GM12878 (cell line): ENCODE data around the gene HS3ST2. TPM values are rescaled to one million over a fixed set of nuclear protein-coding genes. Genes with fewer than 3 reads are reported as not detected.

Experiments used
- ATAC-seq: fragments of 200-7000 bp; cut with Tn5 transposase; 3 replicates; pipeline ENCODE4 v1.9.1; 2020; ENCODE audit warnings: mild to moderate bottlenecking, moderate library complexity
- BruUV-seq: library from RNA; stranded (reverse); fragments of 400-500 nt; replicated peaks from 2 replicates; lab custom pipeline; 2021; lab: Mats Ljungman, UMichigan
- CTCF ChIA-PET: fragments of 300-600 bp; sonication (Branson Sonifier 250); formaldehyde crosslinking; extraction: SDS; loops from one replicate; lab custom pipeline; 2021; ENCODE audit warnings: inconsistent platforms; lab: Yijun Ruan, JAX
- POLR2A ChIA-PET: fragments of 350-600 bp; formaldehyde crosslinking; extraction: SDS; loops from one replicate; lab custom pipeline; 2021; ENCODE audit warnings: inconsistent platforms; lab: Charles Lee
- RAD21 ChIA-PET: fragments of 300-600 bp; sonication (Branson Sonifier 250); formaldehyde crosslinking; loops from one replicate; lab custom pipeline; 2023; ENCODE audit warnings: antibody characterized with exemption; ENCODE audit not compliant: unreplicated experiment; lab: Charles Lee
- SMC1A ChIA-PET: fragments of 300-600 bp; sonication (Branson Sonifier 250); formaldehyde crosslinking; loops from one replicate; lab custom pipeline; 2023; ENCODE audit not compliant: unreplicated experiment, uncharacterized antibody; lab: Charles Lee
- DNase-seq: peaks from one replicate; pipeline ENCODE4 v3.0.0-alpha.2; 2011; ENCODE audit warnings: low read depth, low spot score
- FAIRE-seq: peaks from 3 replicates; lab custom pipeline; 2011; peaks lifted over from hg19 to GRCh38; lab: Jason Lieb, UNC
- H2AFZ ChIP-seq: 2 replicates; pipeline ENCODE4 v1.6.0; 2011; ENCODE audit warnings: low read depth, low read length, control low read depth; ENCODE audit not compliant: control insufficient read depth
- H3K27ac ChIP-seq: 2 replicates; pipeline ENCODE4 v1.5.1; 2011; ENCODE audit warnings: control low read depth; ENCODE audit not compliant: control insufficient read depth, insufficient read depth
- H3K27me3 ChIP-seq, 2 experiments: replicated peaks in 1 of 2; 2 replicates each; pipeline versions ENCODE4 v1.6.0 to v1.6.1; 2011; ENCODE audit warnings: low read length in 1 of 2; ENCODE audit not compliant: control insufficient read depth in 2 of 2, insufficient read depth in 2 of 2
- H3K36me3 ChIP-seq, 2 experiments: 2 replicates each; pipeline ENCODE4 v1.5.1; 2011; ENCODE audit warnings: low read length in 1 of 2; ENCODE audit not compliant: control insufficient read depth in 2 of 2, insufficient read depth in 2 of 2
- H3K4me1 ChIP-seq: 2 replicates; pipeline ENCODE4 v1.6.1; 2011; ENCODE audit warnings: mild to moderate bottlenecking, low read length, moderate library complexity, mixed read lengths; ENCODE audit not compliant: control insufficient read depth, insufficient read depth
- H3K4me2 ChIP-seq: 2 replicates; pipeline ENCODE4 v1.6.0; 2011; ENCODE audit warnings: control low read depth; ENCODE audit not compliant: control insufficient read depth, insufficient read depth
- H3K4me3 ChIP-seq: fragments of 200-600 bp; sonication (generic); 2 replicates; pipeline ENCODE4 v1.5.1; 2016
- H3K79me2 ChIP-seq: 2 replicates; pipeline ENCODE4 v1.6.0; 2011; ENCODE audit warnings: low read length; ENCODE audit not compliant: control insufficient read depth, insufficient read depth
- H3K9ac ChIP-seq: 2 replicates; pipeline ENCODE4 v1.8.0; 2011; ENCODE audit warnings: low read length, control low read depth, mixed read lengths; ENCODE audit not compliant: control insufficient read depth, insufficient read depth
- H3K9me3 ChIP-seq: replicated peaks from 3 replicates; pipeline ENCODE4 v1.5.1; 2011; ENCODE audit warnings: mild to moderate bottlenecking, low read length; ENCODE audit not compliant: control insufficient read depth, insufficient read depth
- H4K20me1 ChIP-seq: 2 replicates; pipeline ENCODE4 v1.6.0; 2011; ENCODE audit not compliant: control insufficient read depth, insufficient read depth
- CHD2 ChIP-seq: IDR thresholded peaks from 2 replicates; pipeline ENCODE4 v1.6.1; 2011; ENCODE audit warnings: low read depth, low read length, improper control_type of control experiment, borderline replicate concordance
- E2F8 ChIP-seq: fragments of 450-650 bp; IDR thresholded peaks from 2 replicates; pipeline ENCODE4 v1.6.1; 2018; ENCODE audit warnings: mild to moderate bottlenecking, low read depth, moderate library complexity; ENCODE audit not compliant: partially characterized antibody
- EED ChIP-seq: sonication (generic); IDR thresholded peaks from 2 replicates; pipeline ENCODE4 v1.6.1; 2016; ENCODE audit warnings: antibody characterized with exemption, low read depth
- ESRRA ChIP-seq: IDR thresholded peaks from 2 replicates; pipeline ENCODE4 v1.6.1; 2012; ENCODE audit warnings: mild to moderate bottlenecking, low read length, improper control_type of control experiment
- IKZF1 ChIP-seq: fragments of 450-650 bp; conservative IDR thresholded peaks from 2 replicates; pipeline ENCODE4 v1.6.1; 2017; ENCODE audit warnings: antibody characterized with exemption, mild to moderate bottlenecking
- NR2C1 ChIP-seq: fragments of 450-650 bp; IDR thresholded peaks from 2 replicates; pipeline ENCODE4 v1.6.1; 2017; ENCODE audit warnings: antibody characterized with exemption, mild to moderate bottlenecking, moderate library complexity
- POLR2AphosphoS5 ChIP-seq: IDR thresholded peaks from 2 replicates; pipeline ENCODE4 v1.6.1; 2011; ENCODE audit warnings: mild to moderate bottlenecking, low read length, inconsistent platforms
- RB1 ChIP-seq: fragments of 450-650 bp; formaldehyde crosslinking; IDR thresholded peaks from 2 replicates; pipeline ENCODE4 v1.6.1; 2017; ENCODE audit warnings: mild to moderate bottlenecking, borderline replicate concordance
- TAF1 ChIP-seq: IDR thresholded peaks from 2 replicates; pipeline ENCODE4 v1.6.1; 2011; ENCODE audit warnings: mild to moderate bottlenecking, low read depth, low read length, borderline replicate concordance
- WGBS: methylation state at CpG from one replicate; pipeline ENCODE4 v1.1.6; 2016; ENCODE audit warnings: low lambda C conversion rate; ENCODE audit not compliant: insufficient replicate concordance, insufficient coverage; ENCODE audit errors: missing lambda C conversion rate; 5-methylcytosine and 5-hydroxymethylcytosine counted together
- in situ Hi-C: fragments of 300-500 bp; cut with MboI; formaldehyde crosslinking; loops from 9 replicates; pipeline ENCODE4 v1.14.3; 2018; ENCODE audit warnings: mixed read lengths
- intact Hi-C: fragments of 100-400 bp; cut with micrococcal nuclease; formaldehyde crosslinking; loops from one replicate; pipeline ENCODE4 v1.14.2; 2022; ENCODE audit not compliant: unreplicated experiment
- polyA plus RNA-seq, 11 experiments: library from polyadenylated mRNA; depleted of rRNA in 4 of 11; unstranded in 6 of 11; stranded (reverse) in 5 of 11; fragments of >200 nt; fragmentation: Nextera tagmentation in 4 of 11; fragmentation: Illumina TruSeq in 1 of 11; extraction: Ambion mirVana in 4 of 11; extraction: Trizol in 1 of 11; gene quantifications; 1 replicate in 1 of 11; 2 replicates in 10 of 11; pipeline versions ENCODE4 v1.2.1 to v1.2.3, GENCODE V29; 2011 to 2016; ENCODE audit warnings: inconsistent platforms in 2 of 11, missing spikeins in 2 of 11, low read depth in 1 of 11
- total RNA-seq, 4 experiments: library from RNA; depleted of rRNA in 3 of 4; stranded (reverse); fragments of >200 nt in 3 of 4; fragmentation: Illumina TruSeq in 1 of 4; extraction: Trizol in 1 of 4; gene quantifications; 2 replicates each; pipeline versions ENCODE4 v1.2.1 to v1.2.3, GENCODE V29; 2013 to 2021
- TF ChIP-seq, protein P1 (sequence below): fragments of 150-350 bp; IDR thresholded peaks from 2 replicates; pipeline ENCODE4 v1.6.1; 2014; ENCODE audit warnings: mild to moderate bottlenecking, low read depth, low read length
- TF ChIP-seq, protein P2 (sequence below): fragments of 450-650 bp; IDR thresholded peaks from 2 replicates; pipeline ENCODE4 v1.6.1; 2016; ENCODE audit warnings: mild to moderate bottlenecking
- TF ChIP-seq, protein P3 (sequence below): IDR thresholded peaks from 2 replicates; pipeline ENCODE4 v1.6.1; 2012; ENCODE audit warnings: low read length, inconsistent platforms
- TF ChIP-seq, protein P4 (sequence below): IDR thresholded peaks from 2 replicates; pipeline ENCODE4 v1.6.1; 2011; ENCODE audit warnings: low read depth, low read length, improper control_type of control experiment, borderline replicate concordance
- TF ChIP-seq, protein P5 (sequence below): IDR thresholded peaks from 2 replicates; pipeline ENCODE4 v1.6.1; 2012; ENCODE audit warnings: low read depth, low read length, improper control_type of control experiment

Gene HS3ST2
- total and polyA plus RNA-seq, 10 of the 15 experiments (the other 5 are each of a cell fraction or from before 2014, with no cell fraction given), result not detected

DNA sequence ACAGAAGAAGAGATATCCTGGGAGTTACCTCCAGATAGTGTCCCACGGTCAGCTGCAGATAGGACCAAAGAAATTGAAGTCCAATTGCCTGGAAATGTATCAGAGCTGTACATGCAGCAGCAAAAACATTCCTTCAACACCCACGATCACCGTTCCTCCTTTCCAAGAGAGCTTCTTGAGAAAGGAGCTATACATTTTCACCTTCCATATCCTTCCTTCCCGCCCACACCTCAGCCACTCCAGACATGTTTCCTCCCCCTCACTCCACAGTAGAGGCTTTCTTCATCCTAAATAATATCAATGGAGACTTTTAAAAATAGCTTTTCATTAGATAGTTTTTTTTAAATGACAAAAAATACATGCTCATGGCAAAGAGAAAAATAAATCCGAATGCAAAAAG, 87.6 kb downstream of the HS3ST2 start:
- ChIA-PET RAD21 (interaction anchor here (1.2 kb wide), 1 partner anchor 49 kb away, joined by 3 read pairs; no protein-coding TSS in a partner anchor), SMC1A (interaction anchor here (1.0 kb wide), 1 partner anchor 9 kb away, joined by 3 read pairs; no protein-coding TSS in a partner anchor), POLR2A (no interaction called here), CTCF (interaction anchor here (2.6 kb wide), 1 partner anchor 158 kb away, joined by 10 read pairs; no protein-coding TSS in a partner anchor)
- H3K27ac ChIP-seq, result no peak overlapping the region
- H3K36me3 ChIP-seq, result no peaks in the 10 kb centered on the region
- peaks cover 3% of the 10 kb centered on the region; the same call in 1 of the 3 replicates for H3K9me3 ChIP-seq
- BruUV-seq, result no TSS peak
- H2AFZ ChIP-seq, result no peak overlapping the region
- H3K4me3 ChIP-seq, result no peak overlapping the region
- intact Hi-C loops, result no loop called here
- 42% methylated on average over 5 of the region's 5 CpGs for WGBS
- peaks cover 2 to 3% of the 10 kb centered on the region in 2 experiments; a peak in 1 of 4 replicates for H3K27me3 ChIP-seq
- H3K4me1 ChIP-seq, result no peaks in the 10 kb centered on the region
- no peaks in the 10 kb centered on the region for H4K20me1 ChIP-seq
- in situ Hi-C loops, result no loop called here
- FAIRE-seq (no peak), DNase-seq (no peak), ATAC-seq (no peak)
- no peak overlapping the region for H3K4me2 ChIP-seq
- no peaks in the 10 kb centered on the region for H3K79me2 ChIP-seq
- H3K9ac ChIP-seq, result no peak overlapping the region
- TF ChIP-seq, protein P1, sequence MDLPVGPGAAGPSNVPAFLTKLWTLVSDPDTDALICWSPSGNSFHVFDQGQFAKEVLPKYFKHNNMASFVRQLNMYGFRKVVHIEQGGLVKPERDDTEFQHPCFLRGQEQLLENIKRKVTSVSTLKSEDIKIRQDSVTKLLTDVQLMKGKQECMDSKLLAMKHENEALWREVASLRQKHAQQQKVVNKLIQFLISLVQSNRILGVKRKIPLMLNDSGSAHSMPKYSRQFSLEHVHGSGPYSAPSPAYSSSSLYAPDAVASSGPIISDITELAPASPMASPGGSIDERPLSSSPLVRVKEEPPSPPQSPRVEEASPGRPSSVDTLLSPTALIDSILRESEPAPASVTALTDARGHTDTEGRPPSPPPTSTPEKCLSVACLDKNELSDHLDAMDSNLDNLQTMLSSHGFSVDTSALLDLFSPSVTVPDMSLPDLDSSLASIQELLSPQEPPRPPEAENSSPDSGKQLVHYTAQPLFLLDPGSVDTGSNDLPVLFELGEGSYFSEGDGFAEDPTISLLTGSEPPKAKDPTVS, result no peak
- TF ChIP-seq EED (no peak), RB1 (no peak), POLR2AphosphoS5 (no peak), ESRRA (no peak), E2F8 (no peak), NR2C1 (no peak), CHD2 (no peak), IKZF1 (no peak), TAF1 (no peak)
- TF ChIP-seq, protein P2, sequence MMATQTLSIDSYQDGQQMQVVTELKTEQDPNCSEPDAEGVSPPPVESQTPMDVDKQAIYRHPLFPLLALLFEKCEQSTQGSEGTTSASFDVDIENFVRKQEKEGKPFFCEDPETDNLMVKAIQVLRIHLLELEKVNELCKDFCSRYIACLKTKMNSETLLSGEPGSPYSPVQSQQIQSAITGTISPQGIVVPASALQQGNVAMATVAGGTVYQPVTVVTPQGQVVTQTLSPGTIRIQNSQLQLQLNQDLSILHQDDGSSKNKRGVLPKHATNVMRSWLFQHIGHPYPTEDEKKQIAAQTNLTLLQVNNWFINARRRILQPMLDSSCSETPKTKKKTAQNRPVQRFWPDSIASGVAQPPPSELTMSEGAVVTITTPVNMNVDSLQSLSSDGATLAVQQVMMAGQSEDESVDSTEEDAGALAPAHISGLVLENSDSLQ, result no peak
- TF ChIP-seq, protein P3, sequence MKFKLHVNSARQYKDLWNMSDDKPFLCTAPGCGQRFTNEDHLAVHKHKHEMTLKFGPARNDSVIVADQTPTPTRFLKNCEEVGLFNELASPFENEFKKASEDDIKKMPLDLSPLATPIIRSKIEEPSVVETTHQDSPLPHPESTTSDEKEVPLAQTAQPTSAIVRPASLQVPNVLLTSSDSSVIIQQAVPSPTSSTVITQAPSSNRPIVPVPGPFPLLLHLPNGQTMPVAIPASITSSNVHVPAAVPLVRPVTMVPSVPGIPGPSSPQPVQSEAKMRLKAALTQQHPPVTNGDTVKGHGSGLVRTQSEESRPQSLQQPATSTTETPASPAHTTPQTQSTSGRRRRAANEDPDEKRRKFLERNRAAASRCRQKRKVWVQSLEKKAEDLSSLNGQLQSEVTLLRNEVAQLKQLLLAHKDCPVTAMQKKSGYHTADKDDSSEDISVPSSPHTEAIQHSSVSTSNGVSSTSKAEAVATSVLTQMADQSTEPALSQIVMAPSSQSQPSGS, result no peak
- TF ChIP-seq, protein P4, sequence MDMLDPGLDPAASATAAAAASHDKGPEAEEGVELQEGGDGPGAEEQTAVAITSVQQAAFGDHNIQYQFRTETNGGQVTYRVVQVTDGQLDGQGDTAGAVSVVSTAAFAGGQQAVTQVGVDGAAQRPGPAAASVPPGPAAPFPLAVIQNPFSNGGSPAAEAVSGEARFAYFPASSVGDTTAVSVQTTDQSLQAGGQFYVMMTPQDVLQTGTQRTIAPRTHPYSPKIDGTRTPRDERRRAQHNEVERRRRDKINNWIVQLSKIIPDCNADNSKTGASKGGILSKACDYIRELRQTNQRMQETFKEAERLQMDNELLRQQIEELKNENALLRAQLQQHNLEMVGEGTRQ, result no peak
- TF ChIP-seq, protein P5, sequence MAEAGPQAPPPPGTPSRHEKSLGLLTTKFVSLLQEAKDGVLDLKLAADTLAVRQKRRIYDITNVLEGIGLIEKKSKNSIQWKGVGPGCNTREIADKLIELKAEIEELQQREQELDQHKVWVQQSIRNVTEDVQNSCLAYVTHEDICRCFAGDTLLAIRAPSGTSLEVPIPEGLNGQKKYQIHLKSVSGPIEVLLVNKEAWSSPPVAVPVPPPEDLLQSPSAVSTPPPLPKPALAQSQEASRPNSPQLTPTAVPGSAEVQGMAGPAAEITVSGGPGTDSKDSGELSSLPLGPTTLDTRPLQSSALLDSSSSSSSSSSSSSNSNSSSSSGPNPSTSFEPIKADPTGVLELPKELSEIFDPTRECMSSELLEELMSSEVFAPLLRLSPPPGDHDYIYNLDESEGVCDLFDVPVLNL, result no peak
